WTC11 (cell line): ENCODE measurements around the gene NUP50. TPM values are rescaled to one million over a fixed set of nuclear protein-coding genes. Genes with fewer than 3 reads are reported as not detected.
"Not testable (repeated sequence)": the region's sequence is repeated elsewhere in the genome, so short reads cannot be mapped to it uniquely, and the experiment has no call there.

Source experiments
- ATAC-seq: fragments of 200-7000 bp; cut with Tn5 transposase; 2 replicates; pipeline ENCODE4 v1.10.0; 2021; ENCODE audit warnings: mild to moderate bottlenecking, moderate library complexity
- CTCF ChIA-PET: fragments of 300-600 bp; sonication (Branson Sonifier 250); formaldehyde crosslinking; loops from one replicate; lab custom pipeline; 2021; ENCODE audit warnings: antibody characterized with exemption; lab: Charles Lee
- POLR2A ChIA-PET: fragments of 350-600 bp; sonication (Branson Sonifier 250); formaldehyde crosslinking; loops from one replicate; lab custom pipeline; 2021; ENCODE audit warnings: antibody characterized with exemption; lab: Charles Lee
- DNase-seq: peaks from one replicate; pipeline ENCODE4 v3.0.0; 2021; ENCODE audit warnings: low spot score
- H3K27ac Mint-ChIP-seq: 2 replicates; pipeline ENCODE4 v1.8.0; 2021; ENCODE audit warnings: mixed read lengths
- H3K27me3 Mint-ChIP-seq: 2 replicates; pipeline ENCODE4 v1.8.0; 2021; ENCODE audit warnings: low read depth, mild to moderate bottlenecking, moderate library complexity, mixed read lengths
- H3K36me3 Mint-ChIP-seq: 2 replicates; pipeline ENCODE4 v1.8.0; 2021; ENCODE audit warnings: mixed read lengths
- H3K4me1 Mint-ChIP-seq: 2 replicates; pipeline ENCODE4 v1.8.0; 2022; ENCODE audit warnings: mixed read lengths
- H3K4me3 Mint-ChIP-seq: 2 replicates; pipeline ENCODE4 v1.8.0; 2021; ENCODE audit warnings: mild to moderate bottlenecking, moderate library complexity, mixed read lengths
- H3K9me3 Mint-ChIP-seq: 2 replicates; pipeline ENCODE4 v1.8.0; 2021; ENCODE audit warnings: mixed read lengths
- ERG ChIP-seq: fragments of 250-450 bp; sonication (Bioruptor Pico); IDR thresholded peaks from 2 replicates; pipeline ENCODE4 v1.8.0; 2021; ENCODE audit warnings: mild to moderate bottlenecking
- ESRRA ChIP-seq: sonication (generic); formaldehyde crosslinking; IDR thresholded peaks from 2 replicates; pipeline ENCODE4 v1.8.1; 2022; ENCODE audit warnings: mild to moderate bottlenecking, missing genetic modification reagents, borderline replicate concordance
- MYBL2 ChIP-seq: sonication (generic); formaldehyde crosslinking; IDR thresholded peaks from 2 replicates; pipeline ENCODE4 v1.8.1; 2023; ENCODE audit warnings: mild to moderate bottlenecking, moderate library complexity, missing genetic modification reagents
- PREB ChIP-seq: sonication (generic); formaldehyde crosslinking; IDR thresholded peaks from 2 replicates; pipeline ENCODE4 v1.8.1; 2022; ENCODE audit warnings: mild to moderate bottlenecking, missing genetic modification reagents, moderate library complexity, borderline replicate concordance
- RORB ChIP-seq: fragments of 250-450 bp; sonication (Bioruptor Pico); IDR thresholded peaks from 2 replicates; pipeline ENCODE4 v1.9.0; 2021; ENCODE audit warnings: mild to moderate bottlenecking
- SMAD3 ChIP-seq: sonication (generic); formaldehyde crosslinking; IDR thresholded peaks from 2 replicates; pipeline ENCODE4 v1.8.0; 2022; ENCODE audit warnings: missing genetic modification reagents, mild to moderate bottlenecking, borderline replicate concordance
- ZNF219 ChIP-seq: sonication (generic); formaldehyde crosslinking; IDR thresholded peaks from 2 replicates; pipeline ENCODE4 v1.8.0; 2023; ENCODE audit warnings: missing genetic modification reagents, mild to moderate bottlenecking, borderline replicate concordance
- ZSCAN18 ChIP-seq: fragments of 250-450 bp; sonication (Bioruptor Pico); IDR thresholded peaks from 2 replicates; pipeline ENCODE4 v2.1.2; 2022; ENCODE audit warnings: mild to moderate bottlenecking, moderate library complexity
- total RNA-seq: library from RNA; stranded (reverse); gene quantifications from 3 replicates; pipeline ENCODE4 v1.2.3, GENCODE V29; 2021
- TF ChIP-seq, protein P1 (sequence below): sonication (generic); formaldehyde crosslinking; IDR thresholded peaks from 2 replicates; pipeline ENCODE4 v1.8.0; 2023; ENCODE audit warnings: missing genetic modification reagents, mild to moderate bottlenecking, borderline replicate concordance
- TF ChIP-seq, protein P2 (sequence below): sonication (generic); formaldehyde crosslinking; IDR thresholded peaks from 2 replicates; pipeline ENCODE4 v1.8.0; 2022; ENCODE audit warnings: missing genetic modification reagents
- TF ChIP-seq, protein P3 (sequence below): sonication (generic); formaldehyde crosslinking; IDR thresholded peaks from 2 replicates; pipeline ENCODE4 v1.8.0; 2022; ENCODE audit warnings: mild to moderate bottlenecking, missing genetic modification reagents

NUP50 gene
- total RNA-seq, 1 experiment from 2014 or later = 131 TPM

- TF ChIP-seq, protein P1, sequence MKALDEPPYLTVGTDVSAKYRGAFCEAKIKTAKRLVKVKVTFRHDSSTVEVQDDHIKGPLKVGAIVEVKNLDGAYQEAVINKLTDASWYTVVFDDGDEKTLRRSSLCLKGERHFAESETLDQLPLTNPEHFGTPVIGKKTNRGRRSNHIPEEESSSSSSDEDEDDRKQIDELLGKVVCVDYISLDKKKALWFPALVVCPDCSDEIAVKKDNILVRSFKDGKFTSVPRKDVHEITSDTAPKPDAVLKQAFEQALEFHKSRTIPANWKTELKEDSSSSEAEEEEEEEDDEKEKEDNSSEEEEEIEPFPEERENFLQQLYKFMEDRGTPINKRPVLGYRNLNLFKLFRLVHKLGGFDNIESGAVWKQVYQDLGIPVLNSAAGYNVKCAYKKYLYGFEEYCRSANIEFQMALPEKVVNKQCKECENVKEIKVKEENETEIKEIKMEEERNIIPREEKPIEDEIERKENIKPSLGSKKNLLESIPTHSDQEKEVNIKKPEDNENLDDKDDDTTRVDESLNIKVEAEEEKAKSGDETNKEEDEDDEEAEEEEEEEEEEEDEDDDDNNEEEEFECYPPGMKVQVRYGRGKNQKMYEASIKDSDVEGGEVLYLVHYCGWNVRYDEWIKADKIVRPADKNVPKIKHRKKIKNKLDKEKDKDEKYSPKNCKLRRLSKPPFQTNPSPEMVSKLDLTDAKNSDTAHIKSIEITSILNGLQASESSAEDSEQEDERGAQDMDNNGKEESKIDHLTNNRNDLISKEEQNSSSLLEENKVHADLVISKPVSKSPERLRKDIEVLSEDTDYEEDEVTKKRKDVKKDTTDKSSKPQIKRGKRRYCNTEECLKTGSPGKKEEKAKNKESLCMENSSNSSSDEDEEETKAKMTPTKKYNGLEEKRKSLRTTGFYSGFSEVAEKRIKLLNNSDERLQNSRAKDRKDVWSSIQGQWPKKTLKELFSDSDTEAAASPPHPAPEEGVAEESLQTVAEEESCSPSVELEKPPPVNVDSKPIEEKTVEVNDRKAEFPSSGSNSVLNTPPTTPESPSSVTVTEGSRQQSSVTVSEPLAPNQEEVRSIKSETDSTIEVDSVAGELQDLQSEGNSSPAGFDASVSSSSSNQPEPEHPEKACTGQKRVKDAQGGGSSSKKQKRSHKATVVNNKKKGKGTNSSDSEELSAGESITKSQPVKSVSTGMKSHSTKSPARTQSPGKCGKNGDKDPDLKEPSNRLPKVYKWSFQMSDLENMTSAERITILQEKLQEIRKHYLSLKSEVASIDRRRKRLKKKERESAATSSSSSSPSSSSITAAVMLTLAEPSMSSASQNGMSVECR (CRISPR knock-in tag) = no peak
- no peak for TF ChIP-seq ZNF219 (CRISPR knock-in tag)
- no peak for TF ChIP-seq ERG (CRISPR knock-in tag)
- TF ChIP-seq, protein P2, sequence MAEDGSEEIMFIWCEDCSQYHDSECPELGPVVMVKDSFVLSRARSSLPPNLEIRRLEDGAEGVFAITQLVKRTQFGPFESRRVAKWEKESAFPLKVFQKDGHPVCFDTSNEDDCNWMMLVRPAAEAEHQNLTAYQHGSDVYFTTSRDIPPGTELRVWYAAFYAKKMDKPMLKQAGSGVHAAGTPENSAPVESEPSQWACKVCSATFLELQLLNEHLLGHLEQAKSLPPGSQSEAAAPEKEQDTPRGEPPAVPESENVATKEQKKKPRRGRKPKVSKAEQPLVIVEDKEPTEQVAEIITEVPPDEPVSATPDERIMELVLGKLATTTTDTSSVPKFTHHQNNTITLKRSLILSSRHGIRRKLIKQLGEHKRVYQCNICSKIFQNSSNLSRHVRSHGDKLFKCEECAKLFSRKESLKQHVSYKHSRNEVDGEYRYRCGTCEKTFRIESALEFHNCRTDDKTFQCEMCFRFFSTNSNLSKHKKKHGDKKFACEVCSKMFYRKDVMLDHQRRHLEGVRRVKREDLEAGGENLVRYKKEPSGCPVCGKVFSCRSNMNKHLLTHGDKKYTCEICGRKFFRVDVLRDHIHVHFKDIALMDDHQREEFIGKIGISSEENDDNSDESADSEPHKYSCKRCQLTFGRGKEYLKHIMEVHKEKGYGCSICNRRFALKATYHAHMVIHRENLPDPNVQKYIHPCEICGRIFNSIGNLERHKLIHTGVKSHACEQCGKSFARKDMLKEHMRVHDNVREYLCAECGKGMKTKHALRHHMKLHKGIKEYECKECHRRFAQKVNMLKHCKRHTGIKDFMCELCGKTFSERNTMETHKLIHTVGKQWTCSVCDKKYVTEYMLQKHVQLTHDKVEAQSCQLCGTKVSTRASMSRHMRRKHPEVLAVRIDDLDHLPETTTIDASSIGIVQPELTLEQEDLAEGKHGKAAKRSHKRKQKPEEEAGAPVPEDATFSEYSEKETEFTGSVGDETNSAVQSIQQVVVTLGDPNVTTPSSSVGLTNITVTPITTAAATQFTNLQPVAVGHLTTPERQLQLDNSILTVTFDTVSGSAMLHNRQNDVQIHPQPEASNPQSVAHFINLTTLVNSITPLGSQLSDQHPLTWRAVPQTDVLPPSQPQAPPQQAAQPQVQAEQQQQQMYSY (CRISPR knock-in tag) = no peak
- no peak for TF ChIP-seq SMAD3 (CRISPR knock-in tag)
- TF ChIP-seq PREB (CRISPR knock-in tag) = no peak
- TF ChIP-seq ESRRA (CRISPR knock-in tag) = no peak
- no peak for TF ChIP-seq ZSCAN18 (CRISPR knock-in tag)
- no peak for TF ChIP-seq RORB (CRISPR knock-in tag)
- TF ChIP-seq MYBL2 (CRISPR knock-in tag) = no peak
- TF ChIP-seq, protein P3, sequence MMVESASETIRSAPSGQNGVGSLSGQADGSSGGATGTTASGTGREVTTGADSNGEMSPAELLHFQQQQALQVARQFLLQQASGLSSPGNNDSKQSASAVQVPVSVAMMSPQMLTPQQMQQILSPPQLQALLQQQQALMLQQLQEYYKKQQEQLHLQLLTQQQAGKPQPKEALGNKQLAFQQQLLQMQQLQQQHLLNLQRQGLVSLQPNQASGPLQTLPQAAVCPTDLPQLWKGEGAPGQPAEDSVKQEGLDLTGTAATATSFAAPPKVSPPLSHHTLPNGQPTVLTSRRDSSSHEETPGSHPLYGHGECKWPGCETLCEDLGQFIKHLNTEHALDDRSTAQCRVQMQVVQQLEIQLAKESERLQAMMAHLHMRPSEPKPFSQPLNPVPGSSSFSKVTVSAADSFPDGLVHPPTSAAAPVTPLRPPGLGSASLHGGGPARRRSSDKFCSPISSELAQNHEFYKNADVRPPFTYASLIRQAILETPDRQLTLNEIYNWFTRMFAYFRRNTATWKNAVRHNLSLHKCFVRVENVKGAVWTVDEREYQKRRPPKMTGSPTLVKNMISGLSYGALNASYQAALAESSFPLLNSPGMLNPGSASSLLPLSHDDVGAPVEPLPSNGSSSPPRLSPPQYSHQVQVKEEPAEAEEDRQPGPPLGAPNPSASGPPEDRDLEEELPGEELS = no peak
These were observed 26.6 kb downstream of the NUP50 start (continued) for GRCh38 chr22:45190202-45190872.

DNA sequence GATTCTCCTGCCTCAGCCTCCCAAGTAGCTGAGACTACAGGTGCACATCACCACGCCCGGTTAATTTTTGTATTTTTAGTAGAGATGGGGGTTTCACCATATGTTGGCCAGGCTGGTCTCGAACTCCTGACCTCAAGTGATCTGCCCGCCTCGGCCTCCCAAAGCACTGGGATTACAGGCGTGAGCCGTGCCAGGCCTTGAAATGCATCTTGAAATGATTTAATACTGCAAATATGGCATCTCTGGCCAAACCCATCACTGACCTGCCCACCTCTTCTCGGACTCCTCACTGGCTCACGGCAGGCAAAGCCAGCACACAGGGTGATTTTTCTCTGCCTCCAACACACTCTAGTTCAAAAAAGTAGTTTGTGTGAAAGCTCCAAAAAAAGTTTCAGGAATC lies 28.0 kb downstream of the NUP50 start:
- not testable (repeated sequence) for DNase-seq, H3K27me3 Mint-ChIP-seq, ATAC-seq, H3K36me3 Mint-ChIP-seq, H3K9me3 Mint-ChIP-seq, H3K4me3 Mint-ChIP-seq
- peaks cover 30% of the 10 kb centered on the region for H3K4me1 Mint-ChIP-seq
- ChIA-PET CTCF (interaction anchor here (0.9 to 4.0 kb wide), 4 partner anchors 17 to 251 kb away, joined by 3 to 49 read pairs (median 4); no protein-coding TSS in a partner anchor), POLR2A (interaction anchor here (0.6 to 0.7 kb wide), 2 partner anchors 100 to 184 kb away, joined by 4 to 5 read pairs; no protein-coding TSS in a partner anchor)
- 0 out of 2 replicates have a peak overlapping the region, but pooled peaks have one; percentile 58 for H3K27ac Mint-ChIP-seq
